ENCODE data around the gene ARSD.

Gene ARSD

DNA sequence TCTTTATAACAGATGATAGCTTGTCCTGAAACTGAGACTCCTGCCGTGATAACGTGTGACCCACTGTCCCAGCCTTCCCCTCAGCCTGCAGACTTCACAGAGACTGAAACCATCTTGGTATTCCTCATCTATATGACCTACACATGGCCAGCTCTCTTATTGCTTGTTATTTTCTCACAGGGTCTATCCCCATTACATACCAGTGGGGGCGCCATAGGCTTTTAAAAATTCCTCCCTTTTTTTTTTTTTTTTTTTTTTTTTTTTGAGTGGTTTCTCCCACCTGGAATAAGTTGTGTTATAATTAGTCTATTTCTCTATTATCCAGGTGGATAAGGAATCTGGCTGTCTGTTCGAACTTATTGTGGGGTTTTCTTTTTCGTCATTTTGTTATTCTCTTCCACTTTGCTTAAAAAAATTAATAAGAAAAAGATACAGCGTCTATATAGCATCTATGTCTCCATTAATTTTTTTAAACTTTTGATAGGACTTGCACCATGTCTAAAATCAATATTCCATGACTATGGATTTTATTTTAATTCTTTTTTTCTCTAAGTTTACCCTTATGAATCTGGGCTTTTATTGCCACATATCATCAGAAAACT is 53.2 kb downstream of the ARSD start:
- DNase-seq (ENCODE audit: low read depth): peak; percentile 19
- no peak overlapping the region for H3K4me3 ChIP-seq (ENCODE audit: control insufficient read depth, low read depth, low read length)
- TF ChIP-seq, protein P1, sequence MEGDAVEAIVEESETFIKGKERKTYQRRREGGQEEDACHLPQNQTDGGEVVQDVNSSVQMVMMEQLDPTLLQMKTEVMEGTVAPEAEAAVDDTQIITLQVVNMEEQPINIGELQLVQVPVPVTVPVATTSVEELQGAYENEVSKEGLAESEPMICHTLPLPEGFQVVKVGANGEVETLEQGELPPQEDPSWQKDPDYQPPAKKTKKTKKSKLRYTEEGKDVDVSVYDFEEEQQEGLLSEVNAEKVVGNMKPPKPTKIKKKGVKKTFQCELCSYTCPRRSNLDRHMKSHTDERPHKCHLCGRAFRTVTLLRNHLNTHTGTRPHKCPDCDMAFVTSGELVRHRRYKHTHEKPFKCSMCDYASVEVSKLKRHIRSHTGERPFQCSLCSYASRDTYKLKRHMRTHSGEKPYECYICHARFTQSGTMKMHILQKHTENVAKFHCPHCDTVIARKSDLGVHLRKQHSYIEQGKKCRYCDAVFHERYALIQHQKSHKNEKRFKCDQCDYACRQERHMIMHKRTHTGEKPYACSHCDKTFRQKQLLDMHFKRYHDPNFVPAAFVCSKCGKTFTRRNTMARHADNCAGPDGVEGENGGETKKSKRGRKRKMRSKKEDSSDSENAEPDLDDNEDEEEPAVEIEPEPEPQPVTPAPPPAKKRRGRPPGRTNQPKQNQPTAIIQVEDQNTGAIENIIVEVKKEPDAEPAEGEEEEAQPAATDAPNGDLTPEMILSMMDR (conservative IDR thresholded peaks at IDR 0.05; ENCODE audit: control insufficient read depth, insufficient read depth, low read depth, low read length): peak; percentile 48

DNA sequence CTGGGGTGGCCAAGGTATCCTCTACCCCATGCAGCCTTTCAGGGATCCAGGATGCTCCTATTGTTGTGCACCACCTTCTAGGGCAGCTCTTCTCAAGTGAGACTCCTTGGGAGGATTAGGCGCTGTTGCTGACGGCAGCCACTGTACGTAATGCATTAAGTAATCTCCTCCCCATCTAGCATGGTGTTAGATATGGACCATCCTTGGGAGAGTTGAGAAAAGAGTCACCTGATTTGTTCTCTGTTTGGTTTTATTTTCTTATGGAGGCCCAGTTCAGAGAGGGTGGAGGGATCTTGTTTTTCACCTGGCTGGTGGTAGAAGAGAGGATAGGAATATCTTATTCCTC is 54.0 kb downstream of the ARSD start:
- TF ChIP-seq, protein P1 (conservative IDR thresholded peaks at IDR 0.05; ENCODE audit: control insufficient read depth, insufficient read depth, low read depth, low read length): no peak
- DNase-seq (ENCODE audit: low read depth): no peak
- no peak overlapping the region for H3K4me3 ChIP-seq (ENCODE audit: control insufficient read depth, low read depth, low read length)

DNA sequence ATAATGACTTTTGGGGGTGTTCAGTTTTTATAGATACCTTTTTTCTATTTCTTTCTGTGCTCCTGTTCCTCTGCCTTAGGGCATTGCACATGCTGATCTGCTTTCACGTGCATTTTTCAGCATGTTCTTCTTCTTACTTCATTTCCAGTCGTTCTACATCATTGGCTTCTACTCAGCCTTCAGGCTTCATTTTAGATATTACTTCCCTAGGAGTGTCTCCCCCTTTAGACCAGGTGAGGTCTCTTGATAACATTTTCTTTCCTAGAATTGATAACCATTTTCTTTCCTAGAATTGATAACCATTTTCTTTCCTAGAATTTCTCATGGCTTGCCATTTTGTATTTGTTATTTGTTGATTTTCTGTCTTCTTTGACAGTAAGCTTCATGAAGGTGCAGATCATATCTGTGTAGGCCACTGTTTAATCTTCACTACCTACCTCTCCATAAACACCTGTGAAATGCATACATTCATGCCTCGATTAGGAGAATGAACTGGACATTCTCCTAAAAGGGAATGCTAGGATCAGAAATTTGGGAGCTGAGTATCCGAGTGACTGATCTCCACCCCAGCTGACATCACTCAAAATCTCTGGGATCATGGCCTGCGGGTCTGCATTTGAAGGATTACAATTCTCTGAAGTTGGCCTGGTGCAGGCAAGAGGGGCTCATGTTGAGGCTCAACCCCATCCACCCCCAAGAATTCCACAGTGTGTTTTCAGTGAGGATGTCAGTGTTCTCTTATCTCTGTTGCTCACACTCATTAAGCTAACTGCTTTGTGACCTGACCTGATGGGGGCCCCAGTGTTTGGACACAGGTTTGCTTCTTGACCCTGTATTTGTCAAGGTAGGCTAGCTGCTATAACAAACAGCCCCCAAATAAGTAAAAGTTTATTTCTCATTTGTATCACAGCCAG is 54.7 kb downstream of the ARSD start:
- H3K4me3 ChIP-seq (ENCODE audit: control insufficient read depth, low read depth, low read length): no peak overlapping the region
- TF ChIP-seq, protein P1 (conservative IDR thresholded peaks at IDR 0.05; ENCODE audit: control insufficient read depth, insufficient read depth, low read depth, low read length): no peak
- DNase-seq (ENCODE audit: low read depth): no peak

DNA sequence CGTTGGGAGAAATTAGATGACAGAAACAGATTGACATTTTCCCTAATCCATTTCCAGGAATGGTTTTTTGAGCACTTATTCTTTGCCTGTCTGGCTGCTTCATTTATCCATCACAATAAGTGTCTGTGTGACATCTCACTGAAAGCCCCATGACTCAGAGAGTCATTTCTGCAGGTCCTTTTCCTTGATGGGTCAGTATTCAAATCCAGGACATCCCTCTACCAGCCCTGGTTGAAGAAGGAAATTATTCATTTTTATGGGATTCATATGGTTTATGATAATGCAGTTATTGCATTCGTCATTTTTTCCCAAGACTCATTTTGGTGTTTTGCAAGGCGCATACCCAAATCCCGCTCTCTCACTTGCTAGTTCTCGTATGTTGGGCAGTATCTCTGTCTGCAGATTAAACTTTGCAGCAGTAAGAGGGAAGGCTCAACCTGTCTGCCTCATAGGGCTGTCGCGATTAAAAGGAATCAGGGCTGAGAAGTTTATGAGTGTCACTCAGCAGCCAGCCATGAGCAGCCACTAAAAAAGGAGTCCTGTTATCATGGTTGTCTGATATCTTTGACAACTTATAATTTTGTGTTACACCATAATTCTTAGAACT is 56.4 kb downstream of the ARSD start:
- DNase-seq (ENCODE audit: low read depth): no peak
- TF ChIP-seq, protein P1 (conservative IDR thresholded peaks at IDR 0.05; ENCODE audit: control insufficient read depth, insufficient read depth, low read depth, low read length): no peak

DNA sequence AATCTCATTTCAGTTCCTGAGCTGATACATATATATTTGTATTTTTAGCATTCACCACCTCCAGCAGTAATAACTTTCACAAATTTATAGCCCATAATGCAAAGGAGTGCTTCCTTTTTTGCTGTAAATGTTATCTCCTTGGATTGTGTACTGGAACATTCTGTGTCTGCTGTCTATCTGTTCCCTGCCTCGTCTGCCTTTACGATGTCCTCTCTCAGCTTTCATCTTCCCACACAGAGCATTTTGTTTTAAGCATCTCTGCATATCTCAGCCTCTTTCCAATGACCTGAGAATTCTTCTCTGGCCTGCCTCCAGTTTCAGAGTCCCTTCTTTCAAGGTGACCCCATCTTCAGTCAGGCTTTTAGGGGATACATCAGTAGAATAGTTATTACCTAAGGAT is 57.3 kb downstream of the ARSD start:
- no peak overlapping the region for H3K4me3 ChIP-seq (ENCODE audit: control insufficient read depth, low read depth, low read length)
- no peak for DNase-seq (ENCODE audit: low read depth)
- TF ChIP-seq, protein P1 (conservative IDR thresholded peaks at IDR 0.05; ENCODE audit: control insufficient read depth, insufficient read depth, low read depth, low read length): no peak

More for the DNA sequence above, 56.4 kb downstream of the ARSD start:
- H3K4me3 ChIP-seq (ENCODE audit: control insufficient read depth, low read depth, low read length): no peak overlapping the region

DNA sequence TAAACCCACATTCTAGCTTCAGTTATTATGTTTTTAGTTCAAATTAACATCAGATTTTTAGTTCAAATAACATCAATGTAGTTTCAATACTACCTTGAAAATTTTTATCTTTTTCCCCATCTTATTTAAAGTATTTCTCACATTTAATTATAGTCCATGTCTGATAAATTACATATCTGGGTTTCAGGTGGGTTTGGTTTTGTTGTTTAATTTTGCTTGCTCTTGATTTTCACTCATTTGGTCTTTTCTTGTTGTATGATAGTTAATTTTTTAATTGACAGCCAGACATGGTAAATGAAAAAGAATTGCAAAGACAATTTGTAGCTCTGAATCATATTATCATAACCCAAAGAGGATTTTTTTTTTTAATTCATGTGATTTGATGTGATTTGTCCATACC is 58.5 kb downstream of the ARSD start:
- H3K4me3 ChIP-seq (ENCODE audit: control insufficient read depth, low read depth, low read length): no peak overlapping the region
- no peak for DNase-seq (ENCODE audit: low read depth)
- TF ChIP-seq, protein P1 (conservative IDR thresholded peaks at IDR 0.05; ENCODE audit: control insufficient read depth, insufficient read depth, low read depth, low read length): no peak
